Neuronal stem cell (in vitro differentiated cells): Measurements from ENCODE around the gene BEX4.

ENCODE experiments used
- DNase-seq: peaks from one replicate; pipeline ENCODE4 v3.0.0-alpha.2; 2013; ENCODE audit warnings: low spot score
- H2AFZ ChIP-seq: one replicate; pipeline ENCODE4 v1.6.1; 2013; ENCODE audit warnings: mild to moderate bottlenecking, low read length, inconsistent platforms
- H2AK5ac ChIP-seq: 2 replicates; pipeline ENCODE4 v1.6.1; 2013; ENCODE audit warnings: low read depth, mild to moderate bottlenecking, inconsistent platforms, low read length, moderate library complexity, mixed read lengths
- H2BK120ac ChIP-seq: 2 replicates; pipeline ENCODE4 v1.6.1; 2013; ENCODE audit warnings: low read depth, mild to moderate bottlenecking, inconsistent platforms, low read length, moderate library complexity, mixed read lengths
- H2BK12ac ChIP-seq: one replicate; pipeline ENCODE4 v1.6.1; 2013; ENCODE audit warnings: low read length, inconsistent platforms
- H2BK15ac ChIP-seq: 2 replicates; pipeline ENCODE4 v1.6.1; 2013; ENCODE audit warnings: mild to moderate bottlenecking, low read length, inconsistent platforms, mixed read lengths
- H2BK5ac ChIP-seq: one replicate; pipeline ENCODE4 v1.6.1; 2013; ENCODE audit warnings: inconsistent platforms, mild to moderate bottlenecking, low read length, moderate library complexity
- H3K14ac ChIP-seq: one replicate; pipeline ENCODE4 v1.6.1; 2013; ENCODE audit warnings: low read length, inconsistent platforms
- H3K18ac ChIP-seq: 2 replicates; pipeline ENCODE4 v1.6.1; 2013; ENCODE audit warnings: low read length, inconsistent platforms
- H3K23ac ChIP-seq: 2 replicates; pipeline ENCODE4 v1.6.1; 2013; ENCODE audit warnings: low read depth, mild to moderate bottlenecking, mixed read lengths, low read length, inconsistent platforms; ENCODE audit not compliant: poor library complexity
- H3K27ac ChIP-seq: replicated peaks from 3 replicates; pipeline ENCODE4 v1.5.1; 2013; ENCODE audit warnings: low read length, inconsistent platforms
- H3K27me3 ChIP-seq, 3 experiments: 2 replicates each; pipeline ENCODE4 v1.6.1; 2013; ENCODE audit warnings: low read length in 3 of 3, mild to moderate bottlenecking in 2 of 3, inconsistent platforms in 1 of 3, low read depth in 1 of 3, mixed read lengths in 1 of 3, moderate library complexity in 1 of 3; ENCODE audit not compliant: control insufficient read depth in 3 of 3, insufficient read depth in 3 of 3
- H3K36me3 ChIP-seq, 2 donors: replicated peaks in 1 of 2; 2 replicates each; pipeline ENCODE4 v1.6.1; 2013; ENCODE audit warnings: low read length in 2 of 2; ENCODE audit not compliant: control insufficient read depth in 2 of 2, insufficient read depth in 2 of 2
- H3K4ac ChIP-seq: 2 replicates; pipeline ENCODE4 v1.6.1; 2013; ENCODE audit warnings: inconsistent platforms, mild to moderate bottlenecking, low read length, moderate library complexity
- H3K4me1 ChIP-seq, 2 donors: 1 replicate in 1 of 2; 2 replicates in 1 of 2; pipeline ENCODE4 v1.6.1; 2013; ENCODE audit warnings: low read length in 2 of 2, low read depth in 1 of 2; ENCODE audit not compliant: control insufficient read depth in 2 of 2, insufficient read depth in 1 of 2
- H3K4me2 ChIP-seq: one replicate; pipeline ENCODE4 v1.6.1; 2013; ENCODE audit warnings: mild to moderate bottlenecking, low read length, inconsistent platforms; ENCODE audit not compliant: insufficient read depth, poor library complexity, severe bottlenecking
- H3K4me3 ChIP-seq, 2 donors: 2 replicates each; pipeline ENCODE4 v1.5.1; 2013; ENCODE audit warnings: low read length in 2 of 2, mild to moderate bottlenecking in 2 of 2, inconsistent platforms in 1 of 2, moderate library complexity in 1 of 2
- H3K79me1 ChIP-seq: one replicate; pipeline ENCODE4 v1.6.1; 2013; ENCODE audit warnings: low read depth, mild to moderate bottlenecking, inconsistent platforms, low read length, moderate library complexity
- H3K9ac ChIP-seq: one replicate; pipeline ENCODE4 v1.6.1; 2013; ENCODE audit warnings: mild to moderate bottlenecking, low read depth, low read length, inconsistent platforms; ENCODE audit not compliant: poor library complexity
- H3K9me3 ChIP-seq, 2 donors: replicated peaks in 1 of 2; 2 replicates each; pipeline versions ENCODE3 to v1.6.1; 2013; ENCODE audit warnings: low read length in 2 of 2, mild to moderate bottlenecking in 2 of 2, inconsistent platforms in 1 of 2, low read depth in 1 of 2, mixed read lengths in 1 of 2, moderate library complexity in 1 of 2; ENCODE audit not compliant: control insufficient read depth in 2 of 2, insufficient read depth in 1 of 2
- H4K8ac ChIP-seq: one replicate; pipeline ENCODE4 v1.6.1; 2013; ENCODE audit warnings: low read depth, mild to moderate bottlenecking, inconsistent platforms, low read length, moderate library complexity
- H4K91ac ChIP-seq: one replicate; pipeline ENCODE4 v1.6.1; 2013; ENCODE audit warnings: low read length, low read depth, mild to moderate bottlenecking, inconsistent platforms; ENCODE audit not compliant: poor library complexity
- WGBS, 2 donors: extraction: QIAGEN DNeasy Blood & Tissue Kit; methylation state at CpG; one replicate each; pipeline ENCODE4 v1.1.7; 2013; ENCODE audit warnings: missing lambda C conversion rate in 2 of 2, mixed read lengths in 1 of 2; ENCODE audit not compliant: insufficient read length in 2 of 2, insufficient replicate concordance in 1 of 2; ENCODE audit errors: extremely low coverage in 2 of 2; 5-methylcytosine and 5-hydroxymethylcytosine counted together

BEX4 gene

DNA sequence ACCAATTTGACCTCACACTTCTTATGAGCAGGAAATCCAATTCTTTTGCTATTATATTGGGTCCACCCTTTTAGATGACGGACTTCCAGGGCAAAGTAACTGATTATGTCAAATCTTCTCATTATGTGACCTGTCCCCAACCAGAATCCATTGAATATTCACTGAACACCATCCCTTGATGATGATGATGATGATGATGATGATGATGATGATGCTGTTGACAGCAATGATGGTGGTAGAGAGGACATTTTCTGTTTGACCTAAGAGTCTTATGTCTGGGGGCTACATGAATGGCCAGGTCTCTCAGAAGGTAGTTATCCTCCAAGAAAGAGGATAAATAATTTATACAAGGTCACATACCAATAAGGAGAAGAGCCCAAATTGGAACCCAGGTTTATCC is 34.9 kb downstream of the BEX4 start:
- no peak overlapping the region for H3K4ac ChIP-seq
- H3K23ac ChIP-seq = no peak overlapping the region
- no peak overlapping the region for H3K9ac ChIP-seq
- H2BK12ac ChIP-seq = no peak overlapping the region
- no peak overlapping the region for H4K91ac ChIP-seq
- no peak overlapping the region for H2BK120ac ChIP-seq
- H3K4me1 ChIP-seq = peaks cover 0 to 2% of the 10 kb centered on the region in 2 donors
- no peak overlapping the region for H2BK15ac ChIP-seq
- no peaks in the 10 kb centered on the region for H3K9me3 ChIP-seq
- no peak overlapping the region for H3K4me3 ChIP-seq
- H2AFZ ChIP-seq = no peak overlapping the region
- no peaks in the 10 kb centered on the region for H3K79me1 ChIP-seq
- H3K4me2 ChIP-seq = no peak overlapping the region
- peaks cover 0 to 10% (median 0%) of the 10 kb centered on the region in 3 experiments for H3K27me3 ChIP-seq
- no peak for DNase-seq
- no peak overlapping the region for H2BK5ac ChIP-seq
- peaks cover 2 to 15% of the 10 kb centered on the region in 2 donors for H3K36me3 ChIP-seq
- H3K14ac ChIP-seq = no peak overlapping the region
- no peak overlapping the region for H4K8ac ChIP-seq
- H3K18ac ChIP-seq = no peak overlapping the region
- WGBS, 2 donors = no CpG with 5 or more reads among the region's 1 CpG
- no peak overlapping the region for H3K27ac ChIP-seq
- no peak overlapping the region for H2AK5ac ChIP-seq

GRCh38 chrX:103250977-103251376 is 36.1 kb downstream of the BEX4 start:
- Histone ChIP-seq H3K9me3 (no peaks in the 10 kb centered on the region), H3K79me1 (no peaks in the 10 kb centered on the region), H2AFZ (no peak overlapping the region), H3K27me3 (peaks cover 0 to 8% (median 0%) of the 10 kb centered on the region in 3 experiments), H2BK5ac (no peak overlapping the region), H2BK120ac (no peak overlapping the region), H2AK5ac (no peak overlapping the region), H2BK12ac (no peak overlapping the region), H3K36me3 (peaks cover 2 to 15% of the 10 kb centered on the region in 2 donors), H4K8ac (no peak overlapping the region), H3K18ac (no peak overlapping the region), H4K91ac (no peak overlapping the region), H3K4me2 (no peak overlapping the region), H2BK15ac (no peak overlapping the region), H3K4me1 (peaks cover 0 to 2% of the 10 kb centered on the region in 2 donors), H3K4ac (no peak overlapping the region), H3K23ac (no peak overlapping the region), H3K14ac (no peak overlapping the region), H3K4me3 (no peak overlapping the region), H3K9ac (no peak overlapping the region), H3K27ac (no peak overlapping the region)
- no peak for DNase-seq
- no CpG with 5 or more reads among the region's 5 CpGs for WGBS, 2 donors

GRCh38 chrX:103253608-103254007 is 38.7 kb downstream of the BEX4 start:
- Histone ChIP-seq H3K4ac (no peak overlapping the region), H3K4me2 (no peak overlapping the region), H2AFZ (no peak overlapping the region), H3K23ac (no peak overlapping the region), H2BK5ac (no peak overlapping the region), H3K36me3 (peaks cover 2 to 15% of the 10 kb centered on the region in 2 donors), H3K4me1 (peaks cover 0 to 2% of the 10 kb centered on the region in 2 donors), H3K4me3 (peak overlapping the region in 1 of 2 donors; percentile 73), H3K79me1 (no peaks in the 10 kb centered on the region), H2BK120ac (no peak overlapping the region), H3K9ac (no peak overlapping the region), H3K9me3 (no peaks in the 10 kb centered on the region), H2BK15ac (no peak overlapping the region), H2BK12ac (no peak overlapping the region), H2AK5ac (no peak overlapping the region), H3K27ac (peak overlapping the region; percentile 90), H3K18ac (no peak overlapping the region), H3K14ac (no peak overlapping the region), H3K27me3 (peaks cover 0 to 16% (median 0%) of the 10 kb centered on the region in 3 experiments), H4K8ac (no peak overlapping the region), H4K91ac (no peak overlapping the region)
- DNase-seq = no peak
- WGBS, 2 donors = no CpG with 5 or more reads among the region's 8 CpGs

DNA sequence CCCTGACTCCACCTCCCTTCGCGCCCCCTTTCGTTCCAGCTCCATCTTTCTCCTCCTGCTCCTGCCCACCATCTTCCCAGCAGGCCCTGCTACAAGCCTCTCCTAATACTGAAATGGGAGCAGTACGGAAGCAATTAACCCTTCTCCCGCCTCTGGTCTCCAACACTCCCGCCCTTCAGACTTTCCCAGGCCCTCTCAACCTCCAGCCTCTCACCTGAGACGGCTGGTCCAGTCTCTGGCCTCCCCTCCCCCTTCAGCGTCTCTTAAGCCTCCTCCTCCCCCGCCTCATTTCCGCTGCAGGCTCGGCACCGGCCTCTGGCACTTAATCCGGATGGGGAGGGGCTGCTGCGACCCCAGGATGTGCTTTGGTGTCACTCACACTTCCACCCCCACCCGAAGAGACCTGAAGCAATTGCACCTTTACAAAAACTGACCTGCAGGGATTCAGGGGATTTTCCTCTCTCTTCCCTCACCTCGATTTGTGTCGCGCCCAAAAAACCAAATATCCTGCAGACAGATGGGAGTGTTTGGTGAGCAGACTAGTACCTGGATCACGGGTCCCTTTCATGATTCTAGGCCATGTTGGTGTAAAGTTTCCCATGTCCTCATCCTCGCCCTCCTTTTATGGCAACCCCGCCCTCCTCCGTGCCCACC is 39.4 kb downstream of the BEX4 start:
- no CpG with 5 or more reads among the region's 22 CpGs for WGBS, 2 donors
- DNase-seq = peak; percentile 45
- H3K27ac ChIP-seq = peak overlapping the region; percentile 90

More for the DNA sequence above, 39.4 kb downstream of the BEX4 start:
- H3K23ac ChIP-seq = no peak overlapping the region
- peak overlapping the region; percentile 52 for H3K18ac ChIP-seq
- H3K36me3 ChIP-seq = peaks cover 2 to 15% of the 10 kb centered on the region in 2 donors
- H2BK15ac ChIP-seq = no peak overlapping the region
- H2BK5ac ChIP-seq = peak overlapping the region; percentile 11
- H4K91ac ChIP-seq = no peak overlapping the region
- no peak overlapping the region for H4K8ac ChIP-seq
- H3K9ac ChIP-seq = no peak overlapping the region
- no peaks in the 10 kb centered on the region for H3K9me3 ChIP-seq
- H2AK5ac ChIP-seq = no peak overlapping the region
- H3K27me3 ChIP-seq = peaks cover 0 to 21% (median 0%) of the 10 kb centered on the region in 3 experiments
- H3K79me1 ChIP-seq = no peaks in the 10 kb centered on the region
- H3K4me3 ChIP-seq = peak overlapping the region; percentile 73 to 88
- no peak overlapping the region for H3K4ac ChIP-seq
- H3K4me1 ChIP-seq = peaks cover 0 to 2% of the 10 kb centered on the region in 2 donors
- no peak overlapping the region for H3K14ac ChIP-seq
- no peak overlapping the region for H2BK12ac ChIP-seq
- peak overlapping the region; percentile 37 for H3K4me2 ChIP-seq
- H2BK120ac ChIP-seq = no peak overlapping the region
- H2AFZ ChIP-seq = peak overlapping the region; percentile 85
